Nephron (organoid): Measurements from ENCODE around the gene VWA7.
A peak's percentile ranks its signal among the peaks of the same experiment; 100 is the strongest.
"Not testable (repeated sequence)": the region's sequence is repeated elsewhere in the genome, so short reads cannot be mapped to it uniquely, and the experiment has no call there.

Experiments
- H3K27ac Mint-ChIP-seq, 3 experiments: 2 replicates each; pipeline ENCODE4 v1.8.0; 2020; ENCODE audit warnings: mixed read lengths in 3 of 3, mild to moderate bottlenecking in 2 of 3, moderate library complexity in 1 of 3
- H3K27me3 Mint-ChIP-seq: 2 replicates; pipeline ENCODE4 v1.8.0; 2021; ENCODE audit warnings: low read depth, mild to moderate bottlenecking, moderate library complexity, mixed read lengths
- H3K36me3 Mint-ChIP-seq: 2 replicates; pipeline ENCODE4 v1.8.0; 2020; ENCODE audit warnings: low read depth, mixed read lengths
- H3K4me1 Mint-ChIP-seq: 2 replicates; pipeline ENCODE4 v1.8.0; 2020; ENCODE audit warnings: mixed read lengths
- H3K4me3 Mint-ChIP-seq, 3 experiments: 2 replicates each; pipeline ENCODE4 v1.8.0; 2020; ENCODE audit warnings: mild to moderate bottlenecking in 3 of 3, mixed read lengths in 3 of 3, moderate library complexity in 2 of 3
- H3K9me3 Mint-ChIP-seq: 2 replicates; pipeline ENCODE4 v1.8.0; 2020; ENCODE audit warnings: mixed read lengths
- CTCF ChIP-seq, 3 experiments: fragments of 200-600 bp; sonication (generic); IDR thresholded peaks; one replicate each; pipeline ENCODE4 v1.5.0; 2021; ENCODE audit warnings: antibody characterized with exemption in 3 of 3; ENCODE audit not compliant: unreplicated experiment in 3 of 3

Gene VWA7

GRCh38 chr6:31776989-31777666 lies at the start of gene VWA7:
TSS of gene VWA7 (minus strand) at chr6:31777328. CDS start at chr6:31776779, 549 bp downstream.
- H3K27me3 Mint-ChIP-seq: no peaks in the 10 kb centered on the region
- peaks cover 9% of the 10 kb centered on the region for H3K36me3 Mint-ChIP-seq
- H3K4me1 Mint-ChIP-seq: no peaks in the 10 kb centered on the region
- no peaks in the 10 kb centered on the region for H3K9me3 Mint-ChIP-seq
- H3K4me3 Mint-ChIP-seq: peak within 1 kb of the TSS in 2 of 3 experiments; percentile 30 to 54
- no peak for TF ChIP-seq CTCF (IDR thresholded peaks at IDR 0.05; ENCODE audit: unreplicated experiment in 3 of 3)
- H3K27ac Mint-ChIP-seq: peak within 1 kb of the TSS; percentile 42 to 93 (median 76)

GRCh38 chr6:31826793-31827285 lies 49.7 kb upstream of the VWA7 start:
- Mint-ChIP-seq H3K9me3 (no peaks in the 10 kb centered on the region), H3K27ac (peak overlapping the region; percentile 99 to 100 (median 100)), H3K4me1 (peaks cover 51% of the 10 kb centered on the region), H3K36me3 (peaks cover 4% of the 10 kb centered on the region), H3K4me3 (peak overlapping the region; percentile 82 to 87 (median 83)), H3K27me3 (no peaks in the 10 kb centered on the region)
- TF ChIP-seq CTCF (IDR thresholded peaks at IDR 0.05; ENCODE audit: unreplicated experiment in 3 of 3): no peak

GRCh38 chr6:31825553-31825952 lies 48.4 kb upstream of the VWA7 start:
- H3K27ac Mint-ChIP-seq: peak overlapping the region; percentile 99 to 100 (median 100)
- H3K4me1 Mint-ChIP-seq: peaks cover 55% of the 10 kb centered on the region
- no peak for TF ChIP-seq CTCF (IDR thresholded peaks at IDR 0.05; ENCODE audit: unreplicated experiment in 3 of 3)
- no peaks in the 10 kb centered on the region for H3K9me3 Mint-ChIP-seq
- peaks cover 4% of the 10 kb centered on the region for H3K36me3 Mint-ChIP-seq
- peak overlapping the region; percentile 82 to 87 (median 83) for H3K4me3 Mint-ChIP-seq
- no peaks in the 10 kb centered on the region for H3K27me3 Mint-ChIP-seq

- not testable (repeated sequence) for H3K27me3 Mint-ChIP-seq, H3K36me3 Mint-ChIP-seq, H3K9me3 Mint-ChIP-seq
- Mint-ChIP-seq H3K4me3 (peak overlapping the region; percentile 61 to 75 (median 73)), H3K27ac (peak overlapping the region; percentile 87 to 100 (median 93)), H3K4me1 (peaks cover 52% of the 10 kb centered on the region)
Measured at GRCh38 chr6:31823592-31824196, 46.6 kb upstream of the VWA7 start.

GRCh38 chr6:31822036-31822821 lies 45.1 kb upstream of the VWA7 start:
- peaks cover 61% of the 10 kb centered on the region for H3K4me1 Mint-ChIP-seq
- H3K36me3 Mint-ChIP-seq: peaks cover 6% of the 10 kb centered on the region
- peaks cover 10% of the 10 kb centered on the region for H3K9me3 Mint-ChIP-seq
- peak overlapping the region; percentile 87 to 89 (median 89) for H3K4me3 Mint-ChIP-seq
- no peaks in the 10 kb centered on the region for H3K27me3 Mint-ChIP-seq
- peak overlapping the region; percentile 95 to 99 (median 99) for H3K27ac Mint-ChIP-seq
- TF ChIP-seq CTCF (IDR thresholded peaks at IDR 0.05; ENCODE audit: unreplicated experiment in 3 of 3): no peak
